NT2/D1 (cell line): ENCODE data around the gene TYK2.

Experiments
- YY1 ChIP-seq: IDR thresholded peaks from 2 replicates; pipeline ENCODE4 v1.6.1; 2011; ENCODE audit not compliant: insufficient read length, insufficient read depth
- ZNF274 ChIP-seq: IDR thresholded peaks from 2 replicates; pipeline ENCODE4 v1.6.1; 2011; ENCODE audit warnings: mild to moderate bottlenecking, low read depth, low read length

DNA sequence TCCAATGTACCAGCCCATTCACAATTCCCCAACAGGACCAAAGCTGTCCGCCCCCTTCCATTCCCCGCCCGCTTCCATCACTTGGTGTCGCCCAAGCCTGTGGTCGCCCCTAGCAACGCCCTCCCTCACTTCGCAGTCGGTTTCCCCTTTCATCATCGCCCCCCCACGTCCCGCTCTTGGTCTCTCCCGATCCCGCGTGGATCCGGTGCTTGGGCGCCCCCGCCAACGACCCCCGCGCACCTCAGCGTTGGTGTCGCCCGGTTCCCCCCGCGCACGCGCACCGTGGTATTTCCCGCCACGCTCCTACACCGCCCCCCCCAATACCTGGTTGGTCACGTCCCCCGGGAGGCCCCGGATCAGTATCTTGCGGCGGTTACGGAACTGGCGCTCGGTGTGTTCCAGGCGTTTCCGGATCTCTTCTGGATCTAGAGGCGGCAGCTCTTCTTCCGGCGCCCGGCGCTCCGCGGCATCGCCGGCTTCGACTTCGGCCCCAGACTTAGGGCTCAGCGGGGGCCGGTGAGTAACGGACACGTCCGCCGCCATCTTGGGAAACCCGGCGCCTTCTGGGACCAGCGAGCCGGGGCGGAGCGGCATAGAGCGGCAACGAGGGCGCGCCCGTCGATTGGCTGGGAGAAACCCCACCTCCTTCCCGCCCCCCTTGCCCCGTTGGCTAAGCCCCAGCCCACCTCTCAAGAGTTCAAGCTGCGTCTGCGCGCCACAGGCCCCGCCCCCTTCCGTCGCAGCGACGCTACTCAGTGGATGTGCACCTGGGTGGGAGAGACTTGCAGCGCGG is 47.2 kb downstream of the TYK2 start, which contains the start of gene RAVER1:
- TF ChIP-seq ZNF274 (no peak), YY1 (peak; percentile 73)
